HG03565 (cell line): ENCODE measurements around the gene ERAP2.

ENCODE experiments used
- ATAC-seq: cut with Tn5 transposase; IDR thresholded peaks from one replicate; pipeline ENCODE4 v1.9.1; 2021; ENCODE audit warnings: mild to moderate bottlenecking, moderate library complexity; ENCODE audit not compliant: unreplicated experiment

Gene ERAP2

GRCh38 chr5:96885518-96886338 is 9.4 kb downstream of the ERAP2 start:
- peak; percentile 91 for ATAC-seq

GRCh38 chr5:96893342-96893741 is 17.0 kb downstream of the ERAP2 start:
- no peak for ATAC-seq

- ATAC-seq: peak; percentile 66
Measured at GRCh38 chr5:96896276-96896675, 20.0 kb downstream of the ERAP2 start.

- ATAC-seq: peak; percentile 77
Measured at GRCh38 chr5:96896806-96897205, 20.5 kb downstream of the ERAP2 start.

GRCh38 chr5:96901384-96901783 is 25.1 kb downstream of the ERAP2 start:
- no peak for ATAC-seq

- no peak for ATAC-seq
Measured at GRCh38 chr5:96901841-96902240, 25.5 kb downstream of the ERAP2 start.

GRCh38 chr5:96902876-96903275 is 26.6 kb downstream of the ERAP2 start:
- ATAC-seq: no peak

GRCh38 chr5:96903300-96903699 is 27.0 kb downstream of the ERAP2 start:
- no peak for ATAC-seq

GRCh38 chr5:96904054-96904931 is 28.0 kb downstream of the ERAP2 start:
- no peak for ATAC-seq

GRCh38 chr5:96905864-96906263 is 29.6 kb downstream of the ERAP2 start:
- ATAC-seq: no peak

GRCh38 chr5:96909003-96909402 is 32.7 kb downstream of the ERAP2 start:
- ATAC-seq: no peak

- no peak for ATAC-seq
Measured at GRCh38 chr5:96909435-96909834, 33.1 kb downstream of the ERAP2 start.

GRCh38 chr5:96911139-96911538 is 34.8 kb downstream of the ERAP2 start:
- no peak for ATAC-seq

- no peak for ATAC-seq
Measured at GRCh38 chr5:96913233-96913632, 36.9 kb downstream of the ERAP2 start.

- ATAC-seq: peak; percentile 60
Measured at GRCh38 chr5:96919754-96920197, 43.5 kb downstream of the ERAP2 start.

GRCh38 chr5:96920744-96921355 is 44.5 kb downstream of the ERAP2 start:
- ATAC-seq: no peak

GRCh38 chr5:96922499-96923244 is 46.4 kb downstream of the ERAP2 start:
- no peak for ATAC-seq

- ATAC-seq: no peak
Measured at GRCh38 chr5:96924016-96924443, 47.7 kb downstream of the ERAP2 start.

- ATAC-seq: no peak
Measured at GRCh38 chr5:96926276-96926675, 50.0 kb downstream of the ERAP2 start.

- no peak for ATAC-seq
Measured at GRCh38 chr5:96927008-96927407, 50.7 kb downstream of the ERAP2 start.
